Mesenteric fat pad (tissue), 1 donor: ENCODE measurements around the gene CENPA. TPM values are rescaled to one million over a fixed set of nuclear protein-coding genes. Genes with fewer than 3 reads are reported as not detected.
"Not testable (repeated sequence)": the region's sequence is repeated elsewhere in the genome, so short reads cannot be mapped to it uniquely, and the experiment has no call there.

Source experiments
- DNase-seq: peaks from one replicate; pipeline ENCODE4 v3.0.0-alpha.2; 2020; ENCODE audit warnings: low spot score
- long read RNA-seq: library from polyadenylated mRNA; unstranded; transcript quantifications from one replicate; pipeline ENCODE4 v2.0.0, GENCODE V29; 2020
- total RNA-seq: library from RNA; stranded (reverse); fragmentation: NEBNext Ultra II Directional; extraction: Animal tissue kit (Norgen Biotek cat#: 25700); gene quantifications from one replicate; pipeline ENCODE4 v1.2.1, GENCODE V29; 2021
- donor health status: DM: yes; HTN: yes; CAD: no.

CENPA gene
- 0.32 TPM for total RNA-seq
- long read RNA-seq, partial matches to known transcripts: 0 of 18 reads
- long read RNA-seq, other reads (novel, unspliced or antisense): 18 of 18 reads

- DNase-seq: peak; percentile 96
Observed at GRCh38 chr2:26785431-26786206, at the start of gene CENPA. CENPA (plus strand) TSS chr2:26786056; CDS start chr2:26786197, 141 bp downstream.

- DNase-seq: no peak
Observed at GRCh38 chr2:26737221-26737620, 48.6 kb upstream of the CENPA start.

GRCh38 chr2:26738481-26738880, 47.4 kb upstream of the CENPA start:
- DNase-seq: no peak

- DNase-seq: no peak
Observed at GRCh38 chr2:26739514-26739913, 46.3 kb upstream of the CENPA start.

- DNase-seq: no peak
Observed at GRCh38 chr2:26740346-26740745, 45.5 kb upstream of the CENPA start.

- DNase-seq: no peak
Observed at GRCh38 chr2:26740890-26741302, 45.0 kb upstream of the CENPA start.

GRCh38 chr2:26742048-26742770, 43.6 kb upstream of the CENPA start:
- DNase-seq: no peak

GRCh38 chr2:26743852-26744251, 42.0 kb upstream of the CENPA start:
- no peak for DNase-seq

GRCh38 chr2:26744953-26745352, 40.9 kb upstream of the CENPA start:
- DNase-seq: no peak

GRCh38 chr2:26745609-26746327, 40.1 kb upstream of the CENPA start:
- peak; percentile 93 for DNase-seq

GRCh38 chr2:26746934-26747333, 38.9 kb upstream of the CENPA start:
- no peak for DNase-seq

- DNase-seq: not testable (repeated sequence)
Observed at GRCh38 chr2:26749787-26750420, 36.0 kb upstream of the CENPA start.

- not testable (repeated sequence) for DNase-seq
Observed at GRCh38 chr2:26750467-26750866, 35.4 kb upstream of the CENPA start.

GRCh38 chr2:26752656-26753055, 33.2 kb upstream of the CENPA start:
- DNase-seq: no peak

- no peak for DNase-seq
Observed at GRCh38 chr2:26754539-26754938, 31.3 kb upstream of the CENPA start.

- no peak for DNase-seq
Observed at GRCh38 chr2:26754972-26755670, 30.7 kb upstream of the CENPA start.

- DNase-seq: no peak
Observed at GRCh38 chr2:26756337-26756736, 29.5 kb upstream of the CENPA start.

- DNase-seq: no peak
Observed at GRCh38 chr2:26757873-26758789, 27.7 kb upstream of the CENPA start.

- no peak for DNase-seq
Observed at GRCh38 chr2:26758790-26759321, 27.0 kb upstream of the CENPA start.
